Measurements from ENCODE around the gene PCSK7.
A peak's percentile ranks its signal among the peaks of the same experiment; 100 is the strongest.

The PCSK7 gene

DNA sequence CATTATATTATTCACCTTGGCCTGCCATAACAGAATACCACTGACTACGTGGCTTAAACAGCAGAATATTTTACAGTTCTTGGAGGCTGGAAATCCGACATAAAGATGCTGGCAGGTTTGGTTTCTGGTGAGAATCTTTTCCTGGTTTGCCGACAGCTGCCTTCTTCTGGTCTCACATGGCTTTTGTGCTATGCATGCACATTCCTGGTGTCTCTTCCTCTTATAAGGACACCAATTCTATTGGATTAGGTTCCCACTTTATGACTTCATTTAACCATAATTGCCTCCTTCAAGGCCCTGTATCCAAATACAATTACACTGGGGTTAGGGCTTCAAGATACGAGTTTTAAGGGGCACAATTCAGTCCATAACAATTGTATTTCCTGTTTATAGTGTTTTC lies 17.7 kb upstream of the PCSK7 start:
- DNase-seq (ENCODE audit: extremely low read depth, low read depth): no peak
- TF ChIP-seq, protein P1, sequence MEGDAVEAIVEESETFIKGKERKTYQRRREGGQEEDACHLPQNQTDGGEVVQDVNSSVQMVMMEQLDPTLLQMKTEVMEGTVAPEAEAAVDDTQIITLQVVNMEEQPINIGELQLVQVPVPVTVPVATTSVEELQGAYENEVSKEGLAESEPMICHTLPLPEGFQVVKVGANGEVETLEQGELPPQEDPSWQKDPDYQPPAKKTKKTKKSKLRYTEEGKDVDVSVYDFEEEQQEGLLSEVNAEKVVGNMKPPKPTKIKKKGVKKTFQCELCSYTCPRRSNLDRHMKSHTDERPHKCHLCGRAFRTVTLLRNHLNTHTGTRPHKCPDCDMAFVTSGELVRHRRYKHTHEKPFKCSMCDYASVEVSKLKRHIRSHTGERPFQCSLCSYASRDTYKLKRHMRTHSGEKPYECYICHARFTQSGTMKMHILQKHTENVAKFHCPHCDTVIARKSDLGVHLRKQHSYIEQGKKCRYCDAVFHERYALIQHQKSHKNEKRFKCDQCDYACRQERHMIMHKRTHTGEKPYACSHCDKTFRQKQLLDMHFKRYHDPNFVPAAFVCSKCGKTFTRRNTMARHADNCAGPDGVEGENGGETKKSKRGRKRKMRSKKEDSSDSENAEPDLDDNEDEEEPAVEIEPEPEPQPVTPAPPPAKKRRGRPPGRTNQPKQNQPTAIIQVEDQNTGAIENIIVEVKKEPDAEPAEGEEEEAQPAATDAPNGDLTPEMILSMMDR (IDR thresholded peaks at IDR 0.05; ENCODE audit: low read depth, low read length): no peak

DNA sequence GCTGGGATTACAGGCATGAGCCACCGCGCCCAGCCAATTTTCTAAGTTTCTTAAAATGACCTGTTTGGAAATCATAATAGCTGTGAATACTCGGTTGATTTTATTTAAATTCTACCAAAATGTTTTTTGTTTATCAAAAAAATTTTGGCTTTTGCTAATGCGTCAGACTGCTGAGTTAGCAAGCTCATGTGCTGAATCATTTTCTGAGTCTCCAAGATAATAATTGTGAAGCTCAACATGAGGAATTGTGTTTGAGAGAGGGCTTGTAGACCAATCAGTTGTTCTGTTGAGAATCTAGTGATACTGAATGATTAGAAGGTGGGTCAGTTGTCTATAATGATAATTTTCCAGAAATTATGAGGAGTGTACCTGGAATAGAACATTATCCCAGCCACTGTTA lies 16.5 kb upstream of the PCSK7 start:
- DNase-seq (ENCODE audit: extremely low read depth, low read depth): no peak
- TF ChIP-seq, protein P1 (IDR thresholded peaks at IDR 0.05; ENCODE audit: low read depth, low read length): no peak

DNA sequence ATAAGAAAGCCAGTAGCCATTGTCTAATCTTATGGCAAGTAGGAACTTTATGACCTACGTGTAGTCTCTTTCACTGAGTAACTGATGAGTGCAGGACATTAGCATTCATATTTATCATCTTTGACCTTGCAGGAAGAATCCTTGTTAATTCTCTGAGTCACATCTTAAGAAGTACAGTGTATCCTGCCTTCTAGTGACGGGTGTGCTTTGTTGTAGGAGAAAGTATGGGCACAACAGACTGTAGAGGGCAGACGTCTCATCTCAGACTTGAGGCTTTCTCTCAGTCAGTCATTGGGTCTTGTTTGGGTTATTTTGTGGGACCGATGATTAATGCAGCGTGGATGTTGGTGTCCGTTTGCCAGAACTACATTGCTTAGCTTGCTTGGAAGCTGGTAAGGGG lies 7.4 kb upstream of the PCSK7 start:
- TF ChIP-seq, protein P1 (IDR thresholded peaks at IDR 0.05; ENCODE audit: low read depth, low read length): peak; percentile 67
- peak; percentile 63 for DNase-seq (ENCODE audit: extremely low read depth, low read depth)

DNA sequence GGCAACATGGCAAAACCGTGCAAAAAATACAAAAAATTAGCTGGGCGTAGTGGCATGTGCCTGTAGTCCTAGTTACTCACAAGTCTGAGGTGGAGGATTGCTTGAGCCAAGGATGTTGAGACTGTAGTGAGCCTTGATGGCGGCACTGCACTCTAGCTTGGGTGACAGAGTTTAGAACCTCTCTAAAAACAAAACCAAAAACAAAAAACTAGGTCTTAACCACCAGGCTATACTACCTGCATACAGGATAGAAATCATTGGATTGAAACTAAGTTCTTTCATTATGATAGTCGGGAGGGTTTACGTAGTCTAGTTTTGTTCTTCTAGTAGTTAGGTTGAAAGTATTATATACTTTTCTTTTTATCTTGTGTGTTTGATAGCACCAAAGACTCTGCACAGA lies 6.3 kb upstream of the PCSK7 start:
- TF ChIP-seq, protein P1 (IDR thresholded peaks at IDR 0.05; ENCODE audit: low read depth, low read length): no peak

DNA sequence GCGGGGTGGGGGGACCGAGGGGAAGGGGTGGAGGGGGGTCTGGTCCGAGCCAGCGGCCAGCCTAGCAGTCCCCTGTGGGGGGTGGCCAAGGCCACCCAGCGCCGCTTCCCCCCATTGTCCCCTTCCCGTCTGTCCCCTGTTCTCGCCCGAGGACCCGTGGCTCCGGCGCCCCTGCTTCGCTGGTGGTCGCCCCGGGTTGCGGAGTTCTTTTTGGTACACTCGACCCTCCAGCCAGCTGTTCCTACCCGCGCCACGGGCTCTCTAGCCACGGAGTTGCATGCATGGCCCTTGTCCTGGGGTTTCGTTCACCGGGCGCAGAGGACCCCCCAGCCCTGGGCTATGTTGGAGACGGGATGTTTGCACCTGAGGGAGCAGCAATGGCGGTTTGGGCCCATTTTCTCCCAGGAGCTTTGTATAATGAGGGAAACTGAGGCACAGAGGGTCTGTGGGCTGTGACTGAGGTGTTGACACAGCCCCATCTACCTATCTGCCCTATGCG lies 1.1 kb upstream of the PCSK7 start:
- TF ChIP-seq, protein P1 (IDR thresholded peaks at IDR 0.05; ENCODE audit: low read depth, low read length): no peak
- no peak for DNase-seq (ENCODE audit: extremely low read depth, low read depth)

More for the DNA sequence above, 6.3 kb upstream of the PCSK7 start:
- DNase-seq (ENCODE audit: extremely low read depth, low read depth): no peak

DNA sequence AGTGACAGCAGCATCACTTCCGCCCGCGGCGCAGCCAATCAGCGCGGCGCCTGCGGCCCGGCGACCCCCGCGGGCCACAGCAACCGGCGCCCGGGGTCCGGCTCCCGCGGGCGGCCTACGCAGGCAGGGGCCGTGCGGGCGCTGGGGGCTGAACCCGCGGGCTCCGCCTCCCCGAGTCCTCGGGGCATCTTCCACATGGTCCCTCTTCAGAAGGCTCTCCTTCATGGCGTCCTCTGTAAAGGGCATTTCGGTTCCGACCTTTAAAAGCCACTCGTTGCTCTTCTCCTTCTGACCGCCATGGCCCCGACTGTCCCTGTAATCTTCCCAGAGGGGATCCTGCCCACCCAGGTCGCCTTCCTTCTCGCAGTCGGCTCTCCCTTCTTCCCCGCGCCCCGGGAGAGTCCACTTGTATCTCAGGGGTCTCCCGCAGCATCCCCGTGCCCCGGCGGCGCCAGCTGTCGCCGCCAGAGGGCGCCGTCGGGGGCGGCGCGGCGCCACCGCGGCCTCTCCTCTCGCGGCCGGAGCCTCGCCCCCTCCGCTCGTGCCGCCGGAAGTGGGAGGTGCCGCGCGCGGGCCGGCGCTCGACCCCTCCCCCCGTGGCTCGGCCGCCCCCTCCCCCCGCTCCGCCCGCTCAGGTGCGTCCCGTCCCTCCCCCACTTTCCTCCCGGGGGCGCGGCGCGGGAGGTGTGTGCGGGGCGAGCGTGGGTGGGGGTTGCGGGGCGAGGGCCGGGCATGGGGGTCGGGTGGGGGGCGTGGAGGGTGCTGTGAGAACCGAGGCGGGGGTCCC lies 412 bp upstream of the PCSK7 start, which contains the start of gene RNF214:
Gene RNF214 (plus strand): TSS at position 580 of the 787 bp plus-strand sequence. CDS start 1,602 bp downstream, outside the sequence.
- peak; percentile 24 for DNase-seq (ENCODE audit: extremely low read depth, low read depth)
- TF ChIP-seq, protein P1 (IDR thresholded peaks at IDR 0.05; ENCODE audit: low read depth, low read length): peak; percentile 50
